HL-60 (cell line): ENCODE data around the gene NDUFV2.

ENCODE experiments used
- GABPA ChIP-seq: IDR thresholded peaks from 2 replicates; pipeline ENCODE4 v1.6.1; 2012; ENCODE audit warnings: low read depth
- POLR2AphosphoS5 ChIP-seq: IDR thresholded peaks from 2 replicates; pipeline ENCODE4 v1.6.1; 2012; ENCODE audit warnings: low read depth
- SPI1 ChIP-seq: IDR thresholded peaks from 2 replicates; pipeline ENCODE4 v1.6.1; 2012; ENCODE audit warnings: low read depth, mild to moderate bottlenecking, borderline replicate concordance
- TF ChIP-seq, protein P1 (sequence below): IDR thresholded peaks from 2 replicates; pipeline ENCODE4 v1.6.1; 2012; ENCODE audit warnings: low read depth; ENCODE audit not compliant: insufficient replicate concordance
- TF ChIP-seq, protein P2 (sequence below): IDR thresholded peaks from one replicate; pipeline ENCODE4 v1.5.1; 2011; ENCODE audit warnings: low read length, control low read depth, inconsistent platforms; ENCODE audit not compliant: insufficient read depth

DNA sequence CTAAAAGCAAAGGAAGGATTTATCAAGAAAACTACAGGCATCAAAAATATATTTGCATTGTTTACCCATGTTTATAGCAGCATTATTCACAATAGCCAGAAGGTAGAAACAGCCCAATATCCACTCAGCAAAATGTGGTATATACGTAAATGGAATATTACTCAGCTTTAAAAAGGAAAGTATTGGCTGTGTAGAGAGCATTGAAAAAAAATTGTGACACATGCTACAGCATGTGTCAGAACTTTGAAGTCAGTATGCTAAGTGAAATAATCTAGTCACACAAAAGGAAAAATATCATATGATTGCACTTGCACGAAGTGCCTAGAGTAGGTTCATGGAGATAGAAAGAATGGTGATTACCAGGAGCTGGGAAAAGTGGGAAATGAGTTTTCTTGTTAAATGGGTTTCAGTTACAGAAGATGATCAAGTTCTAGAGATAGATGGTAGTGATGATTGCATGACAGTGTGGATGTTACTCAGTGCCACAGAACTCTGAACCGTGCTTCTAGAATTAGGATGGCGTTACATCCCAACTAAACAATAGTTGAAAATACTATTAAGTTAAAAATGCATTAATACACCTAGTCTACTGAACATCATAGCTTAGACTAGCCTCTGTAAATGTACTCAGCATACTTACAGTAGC lies 54.2 kb downstream of the NDUFV2 start:
- TF ChIP-seq, protein P1, sequence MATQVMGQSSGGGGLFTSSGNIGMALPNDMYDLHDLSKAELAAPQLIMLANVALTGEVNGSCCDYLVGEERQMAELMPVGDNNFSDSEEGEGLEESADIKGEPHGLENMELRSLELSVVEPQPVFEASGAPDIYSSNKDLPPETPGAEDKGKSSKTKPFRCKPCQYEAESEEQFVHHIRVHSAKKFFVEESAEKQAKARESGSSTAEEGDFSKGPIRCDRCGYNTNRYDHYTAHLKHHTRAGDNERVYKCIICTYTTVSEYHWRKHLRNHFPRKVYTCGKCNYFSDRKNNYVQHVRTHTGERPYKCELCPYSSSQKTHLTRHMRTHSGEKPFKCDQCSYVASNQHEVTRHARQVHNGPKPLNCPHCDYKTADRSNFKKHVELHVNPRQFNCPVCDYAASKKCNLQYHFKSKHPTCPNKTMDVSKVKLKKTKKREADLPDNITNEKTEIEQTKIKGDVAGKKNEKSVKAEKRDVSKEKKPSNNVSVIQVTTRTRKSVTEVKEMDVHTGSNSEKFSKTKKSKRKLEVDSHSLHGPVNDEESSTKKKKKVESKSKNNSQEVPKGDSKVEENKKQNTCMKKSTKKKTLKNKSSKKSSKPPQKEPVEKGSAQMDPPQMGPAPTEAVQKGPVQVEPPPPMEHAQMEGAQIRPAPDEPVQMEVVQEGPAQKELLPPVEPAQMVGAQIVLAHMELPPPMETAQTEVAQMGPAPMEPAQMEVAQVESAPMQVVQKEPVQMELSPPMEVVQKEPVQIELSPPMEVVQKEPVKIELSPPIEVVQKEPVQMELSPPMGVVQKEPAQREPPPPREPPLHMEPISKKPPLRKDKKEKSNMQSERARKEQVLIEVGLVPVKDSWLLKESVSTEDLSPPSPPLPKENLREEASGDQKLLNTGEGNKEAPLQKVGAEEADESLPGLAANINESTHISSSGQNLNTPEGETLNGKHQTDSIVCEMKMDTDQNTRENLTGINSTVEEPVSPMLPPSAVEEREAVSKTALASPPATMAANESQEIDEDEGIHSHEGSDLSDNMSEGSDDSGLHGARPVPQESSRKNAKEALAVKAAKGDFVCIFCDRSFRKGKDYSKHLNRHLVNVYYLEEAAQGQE = no peak
- TF ChIP-seq, protein P2, sequence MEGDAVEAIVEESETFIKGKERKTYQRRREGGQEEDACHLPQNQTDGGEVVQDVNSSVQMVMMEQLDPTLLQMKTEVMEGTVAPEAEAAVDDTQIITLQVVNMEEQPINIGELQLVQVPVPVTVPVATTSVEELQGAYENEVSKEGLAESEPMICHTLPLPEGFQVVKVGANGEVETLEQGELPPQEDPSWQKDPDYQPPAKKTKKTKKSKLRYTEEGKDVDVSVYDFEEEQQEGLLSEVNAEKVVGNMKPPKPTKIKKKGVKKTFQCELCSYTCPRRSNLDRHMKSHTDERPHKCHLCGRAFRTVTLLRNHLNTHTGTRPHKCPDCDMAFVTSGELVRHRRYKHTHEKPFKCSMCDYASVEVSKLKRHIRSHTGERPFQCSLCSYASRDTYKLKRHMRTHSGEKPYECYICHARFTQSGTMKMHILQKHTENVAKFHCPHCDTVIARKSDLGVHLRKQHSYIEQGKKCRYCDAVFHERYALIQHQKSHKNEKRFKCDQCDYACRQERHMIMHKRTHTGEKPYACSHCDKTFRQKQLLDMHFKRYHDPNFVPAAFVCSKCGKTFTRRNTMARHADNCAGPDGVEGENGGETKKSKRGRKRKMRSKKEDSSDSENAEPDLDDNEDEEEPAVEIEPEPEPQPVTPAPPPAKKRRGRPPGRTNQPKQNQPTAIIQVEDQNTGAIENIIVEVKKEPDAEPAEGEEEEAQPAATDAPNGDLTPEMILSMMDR = no peak
- TF ChIP-seq POLR2AphosphoS5 = no peak
- no peak for TF ChIP-seq GABPA
- no peak for TF ChIP-seq SPI1
